NCI-H1417 treated with DMSO at 0.1 percent for 48 hours (cell line): Measurements from ENCODE around the gene RAB40C.

ENCODE experiments used
- DNase-seq: peaks from one replicate; lab custom pipeline; 2025; lab: John Stamatoyannopoulos, UW

The RAB40C gene

GRCh38 chr16:668519-669171, 78.8 kb downstream of the RAB40C start:
- DNase-seq: no peak

- no peak for DNase-seq
Observed at GRCh38 chr16:669666-670065, 79.8 kb downstream of the RAB40C start.

GRCh38 chr16:670485-671352, 80.9 kb downstream of the RAB40C start:
- DNase-seq: no peak

- DNase-seq: no peak
Observed at GRCh38 chr16:671353-672131, 81.7 kb downstream of the RAB40C start.

GRCh38 chr16:672371-672770, 82.5 kb downstream of the RAB40C start:
- DNase-seq: no peak

- no peak for DNase-seq
Observed at GRCh38 chr16:672851-673250, 83.0 kb downstream of the RAB40C start.

- no peak for DNase-seq
Observed at GRCh38 chr16:673399-673991, 83.6 kb downstream of the RAB40C start.

GRCh38 chr16:674214-674881, 84.5 kb downstream of the RAB40C start:
- no peak for DNase-seq

- DNase-seq: no peak
Observed at GRCh38 chr16:674968-675883, 85.4 kb downstream of the RAB40C start, which contains the start of gene RHBDL1. Gene RHBDL1 (plus strand): TSS chr16:675671. CDS start chr16:675791, 120 bp downstream.

GRCh38 chr16:675884-676564, 86.2 kb downstream of the RAB40C start:
- DNase-seq: no peak

GRCh38 chr16:676565-676902, 86.7 kb downstream of the RAB40C start:
- no peak for DNase-seq

GRCh38 chr16:676913-677312, 87.0 kb downstream of the RAB40C start:
- DNase-seq: peak; percentile 55

GRCh38 chr16:677316-678190, 87.7 kb downstream of the RAB40C start:
- peak; percentile 34 for DNase-seq

GRCh38 chr16:678209-678857, 88.5 kb downstream of the RAB40C start:
- no peak for DNase-seq
